ENCODE measurements around the gene KCTD11.
"Not testable (repeated sequence)": the region's sequence is repeated elsewhere in the genome, so short reads cannot be mapped to it uniquely, and the experiment has no call there.

The KCTD11 gene

DNA sequence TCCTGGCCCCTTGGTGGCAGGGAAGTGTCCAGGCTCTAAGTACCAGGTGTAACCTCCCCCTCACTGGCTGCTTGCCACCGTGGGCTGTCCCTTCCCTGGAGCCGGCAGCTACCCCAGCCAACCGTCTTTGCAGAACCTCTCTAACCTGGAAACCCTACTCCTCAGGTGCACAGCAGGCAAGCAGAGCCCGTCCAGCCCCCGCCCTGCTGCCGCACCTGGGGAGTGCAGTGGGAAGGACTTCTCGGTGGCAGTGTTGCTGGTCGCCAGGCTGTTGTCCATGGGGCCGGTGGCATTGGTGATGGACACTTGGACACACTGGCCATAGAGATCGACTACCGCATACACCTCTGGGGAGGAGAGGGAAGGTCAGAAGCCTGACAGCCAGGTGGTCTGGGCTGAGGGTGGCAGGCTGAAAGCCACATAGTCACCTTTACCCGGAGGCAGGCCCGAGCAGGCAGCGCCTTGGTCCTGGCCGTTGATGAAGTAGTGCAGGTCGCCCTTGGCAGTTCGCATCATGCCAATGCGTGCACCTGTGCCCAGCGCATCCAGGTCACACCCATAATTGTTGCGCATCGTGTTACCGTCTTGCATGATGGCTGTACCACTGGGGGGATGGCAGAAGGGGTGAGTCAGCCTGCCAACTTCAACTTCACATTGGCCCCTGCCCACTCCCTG is 29.3 kb upstream of the KCTD11 start:
- no peak for DNase-seq (ENCODE audit: low read depth)

DNA sequence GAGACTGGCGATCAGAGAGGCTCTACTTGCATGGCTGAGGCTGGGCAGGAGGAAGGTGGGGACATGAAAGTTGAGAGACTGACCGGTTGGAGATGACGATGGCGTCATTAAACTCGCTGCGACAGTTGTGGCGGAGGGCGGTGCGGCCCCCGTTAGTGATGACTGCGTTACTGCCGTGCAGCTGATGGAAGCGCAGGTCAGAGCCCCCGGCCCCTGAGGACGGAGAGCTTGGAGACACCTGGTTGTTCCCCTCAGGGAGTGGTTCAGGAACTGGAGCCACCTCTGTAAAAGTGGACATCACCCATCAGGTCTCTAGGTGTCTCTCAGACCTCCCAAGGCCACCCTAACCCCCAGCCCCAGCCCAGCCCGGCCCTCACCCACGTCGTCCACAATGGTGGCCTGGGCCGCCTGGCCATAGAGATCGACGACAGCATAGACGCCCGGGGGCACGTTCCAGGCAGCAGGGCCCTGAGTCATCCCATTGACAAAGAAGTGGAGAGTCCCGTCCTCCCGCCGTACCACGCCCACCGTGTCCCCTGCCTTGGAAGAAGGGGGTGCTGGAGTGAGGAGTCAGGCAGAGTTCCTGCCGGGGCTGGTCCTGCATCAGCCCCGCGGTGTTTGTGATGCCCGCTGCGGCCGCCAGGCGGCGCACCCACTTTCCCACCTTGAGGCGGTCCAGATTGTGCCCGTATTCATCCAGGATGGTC is 28.1 kb upstream of the KCTD11 start:
- peak; percentile 31 for DNase-seq (ENCODE audit: low read depth)

DNA sequence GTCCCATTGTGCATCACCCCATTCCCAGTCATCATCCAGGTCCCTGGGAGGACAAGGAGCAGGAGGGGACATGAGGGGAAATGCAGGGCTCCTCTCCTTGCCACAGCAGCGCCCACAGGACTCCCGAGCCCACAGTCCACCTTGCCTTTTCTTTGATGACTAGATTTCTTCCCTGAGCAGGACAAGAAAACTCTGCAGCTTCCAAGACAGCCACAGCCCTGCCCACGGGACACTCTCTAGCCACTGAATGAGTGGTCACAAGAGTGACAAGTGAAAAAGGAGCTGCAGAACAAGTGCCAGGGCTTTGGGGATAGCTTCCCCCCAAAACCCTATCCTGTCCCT is 27.6 kb upstream of the KCTD11 start:
- no peak for DNase-seq (ENCODE audit: low read depth)

DNA sequence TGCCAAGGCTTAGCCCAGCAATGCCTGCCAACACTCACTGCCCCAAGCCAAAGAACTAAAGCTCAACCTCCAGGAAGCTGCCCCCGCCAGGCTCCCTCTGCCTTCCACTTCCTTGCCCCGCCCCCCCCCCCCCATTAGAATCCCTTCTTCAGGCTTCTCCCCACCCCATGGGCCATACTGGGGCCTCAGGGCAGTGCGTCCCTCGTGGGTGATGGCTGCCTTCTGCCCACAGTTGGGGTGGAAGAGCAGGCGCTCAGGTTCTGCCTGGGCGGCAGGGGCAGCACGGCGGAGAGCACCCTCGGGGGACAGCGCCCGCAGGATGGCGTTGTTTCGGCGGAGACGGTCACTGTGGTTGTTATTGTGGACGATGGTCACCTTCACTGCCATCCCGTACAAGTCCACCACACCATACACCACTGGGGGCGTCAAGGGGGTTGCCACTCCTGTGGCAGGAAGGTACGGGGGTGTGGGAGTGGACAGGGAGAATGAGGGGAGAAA is 26.9 kb upstream of the KCTD11 start:
- no peak for DNase-seq (ENCODE audit: low read depth)

DNA sequence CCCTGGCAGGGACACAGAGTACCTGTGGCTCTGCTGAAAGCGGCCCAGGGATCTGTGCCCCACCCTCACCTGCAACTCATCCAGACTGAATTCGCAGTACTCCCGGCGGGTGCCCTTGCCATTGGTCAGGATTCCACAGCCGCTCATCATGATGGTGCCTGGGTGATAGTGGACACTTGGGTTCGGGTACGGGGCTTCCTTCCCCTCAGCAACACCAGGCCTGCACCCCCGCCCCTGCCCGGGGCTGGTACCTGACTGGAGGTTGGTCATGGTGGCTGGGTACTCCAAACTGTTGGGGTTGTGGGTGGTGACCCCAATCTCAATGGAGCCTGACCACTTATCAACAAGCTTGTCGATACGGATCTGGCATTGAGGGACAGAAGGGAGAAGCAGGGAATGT is 25.8 kb upstream of the KCTD11 start:
- DNase-seq (ENCODE audit: low read depth), result no peak

DNA sequence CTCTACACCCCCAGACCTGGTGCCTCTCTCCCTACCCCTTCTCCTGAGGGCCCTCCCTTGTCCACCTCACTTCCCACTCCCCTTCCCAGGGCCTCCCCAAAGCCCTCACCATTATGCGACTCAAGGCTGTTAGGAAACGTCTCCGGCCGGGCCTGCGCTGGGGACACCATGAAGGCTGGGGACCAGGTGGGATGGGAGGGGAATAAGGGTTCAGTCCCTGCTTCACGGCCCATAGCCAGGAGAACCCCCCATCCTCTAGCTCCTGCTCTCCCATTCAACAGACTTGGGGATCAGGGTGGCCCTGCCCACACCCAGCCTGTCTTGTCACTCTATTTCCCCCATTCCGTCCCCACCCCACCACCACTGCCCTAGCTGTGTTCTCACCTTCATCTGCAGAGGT is 24.9 kb upstream of the KCTD11 start:
- DNase-seq (ENCODE audit: low read depth), result no peak

DNA sequence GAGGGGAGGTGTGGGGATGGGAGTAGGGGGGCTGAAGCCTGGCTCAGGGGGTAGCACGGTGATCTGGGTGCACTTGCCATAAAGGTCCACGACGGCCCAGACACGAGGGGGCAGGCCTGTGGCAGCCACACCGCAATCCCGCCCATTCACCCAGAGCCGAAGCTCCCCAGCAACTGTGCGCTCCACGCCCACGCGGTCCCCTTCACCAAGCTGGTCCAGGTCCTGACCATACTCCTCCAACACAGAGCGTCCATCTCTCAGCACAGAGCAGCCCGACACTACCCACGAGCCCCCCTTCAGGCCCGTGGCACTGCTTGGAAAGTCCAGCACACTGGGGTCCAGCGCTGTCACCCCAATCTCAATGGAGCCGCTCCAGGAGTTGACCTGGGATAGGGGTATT is 24.5 kb upstream of the KCTD11 start:
- no peak for DNase-seq (ENCODE audit: low read depth)

DNA sequence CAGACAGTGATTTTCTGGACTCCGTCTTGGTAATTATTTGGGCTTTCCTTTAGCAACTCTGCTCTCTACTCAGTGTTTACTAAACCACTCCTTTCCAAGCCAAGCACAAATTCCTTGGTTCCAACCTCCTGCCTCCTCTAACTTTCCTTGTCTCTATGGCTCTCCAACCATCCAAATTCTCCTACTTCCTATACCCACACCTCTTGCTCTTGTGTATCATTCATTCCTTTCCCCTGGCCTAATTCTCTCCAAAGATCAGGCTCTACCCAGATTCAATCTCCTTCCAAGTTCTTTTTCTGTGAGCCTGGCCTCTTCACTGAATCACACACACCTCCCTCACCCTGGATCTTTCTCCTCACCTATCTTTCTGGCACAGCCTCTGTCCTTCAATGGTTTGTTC is 24.0 kb upstream of the KCTD11 start:
- no peak for DNase-seq (ENCODE audit: low read depth)

DNA sequence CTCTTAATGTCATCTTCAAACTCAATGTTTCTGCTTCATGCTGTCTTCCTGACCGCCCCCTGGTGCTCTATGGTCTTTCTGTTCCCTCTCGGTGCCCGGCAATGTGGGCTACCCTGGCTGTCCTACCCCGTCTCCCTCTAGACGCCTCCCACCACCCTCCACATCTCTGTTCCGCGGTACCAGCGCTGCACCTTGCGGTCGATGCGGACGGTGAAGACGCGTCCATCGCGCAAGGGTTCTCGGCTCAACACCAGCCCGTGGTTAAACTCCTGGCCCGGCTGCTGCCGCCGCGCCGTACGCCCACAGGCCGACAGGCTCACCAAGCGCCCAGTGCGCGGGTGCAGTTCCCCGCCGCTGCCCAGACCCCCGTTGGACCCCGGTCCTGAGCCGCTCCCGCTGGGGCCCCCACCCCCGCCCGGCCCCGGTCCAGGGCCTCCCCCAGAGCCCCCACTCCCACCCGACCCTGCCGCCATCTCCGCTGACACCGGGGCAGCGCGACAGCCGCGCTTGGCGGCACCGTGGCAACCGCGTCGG is 23.1 kb upstream of the KCTD11 start, which contains the start of gene NEURL4:
NEURL4 (minus strand) TSS at position 496 of the 534 bp plus-strand sequence; CDS start at position 473, 23 bp downstream.
- no peak for DNase-seq (ENCODE audit: low read depth)

DNA sequence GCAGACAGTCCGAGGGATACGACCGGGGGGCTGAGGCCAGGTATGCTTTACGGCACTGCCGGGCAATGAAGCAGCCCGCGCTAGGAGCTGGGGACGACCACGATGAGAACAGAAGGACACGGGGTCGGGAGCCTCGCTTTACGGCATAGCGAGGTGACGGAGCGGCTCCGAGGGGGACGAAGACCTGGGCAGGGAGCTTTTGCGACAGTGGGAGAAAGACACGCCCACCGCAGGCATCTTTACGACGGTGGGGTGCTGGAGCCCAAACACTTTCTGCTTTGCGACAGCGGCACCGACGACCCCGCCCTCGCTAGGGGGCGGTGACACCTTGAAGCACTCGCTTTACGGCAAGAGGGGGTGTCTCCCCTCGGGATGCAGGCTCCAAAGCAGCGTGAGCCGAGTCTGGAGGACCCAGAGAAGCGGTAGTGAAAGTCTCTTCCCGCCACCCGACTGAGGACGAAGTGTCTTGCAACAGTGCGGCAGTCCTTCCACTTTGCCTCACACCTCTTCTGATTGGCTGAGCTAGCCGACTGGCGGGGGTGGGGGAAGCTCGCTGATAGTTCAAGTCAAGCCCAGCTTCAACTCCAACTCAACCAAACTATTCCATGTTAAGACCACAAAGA is 22.5 kb upstream of the KCTD11 start:
- DNase-seq (ENCODE audit: low read depth), result peak; percentile 92

DNA sequence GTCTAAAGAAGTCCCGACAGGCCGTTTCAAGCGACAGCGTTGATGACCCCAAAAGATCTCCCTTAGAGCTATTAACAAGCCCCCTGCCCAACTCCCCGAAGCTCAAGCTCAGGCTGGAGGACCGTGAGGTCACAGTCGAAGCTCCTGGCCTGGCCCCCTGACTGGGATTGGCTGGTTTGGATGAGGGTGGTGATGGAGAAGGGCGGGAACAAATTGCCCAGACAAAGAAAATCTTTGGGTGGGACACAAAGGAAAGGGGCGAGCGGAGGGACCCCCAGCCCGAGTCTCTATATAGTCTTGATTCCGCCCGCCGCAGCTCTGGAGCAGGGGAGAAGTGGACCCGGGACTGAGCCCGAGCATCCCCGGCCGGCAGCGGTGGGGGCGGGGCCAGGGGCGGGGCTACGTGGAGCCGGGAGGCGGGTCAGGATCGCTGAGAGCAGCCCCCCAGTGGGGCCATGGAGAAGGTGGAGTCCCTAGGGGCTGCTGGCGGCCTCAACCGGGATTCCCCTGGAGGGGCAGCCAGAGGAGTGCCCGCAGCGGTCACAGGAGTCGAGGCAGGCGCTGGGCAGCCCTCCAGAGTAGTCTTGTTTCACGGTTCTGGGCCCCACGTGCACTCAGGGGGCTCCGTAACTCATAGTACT is 21.8 kb upstream of the KCTD11 start:
- peak; percentile 67 for DNase-seq (ENCODE audit: low read depth)

DNA sequence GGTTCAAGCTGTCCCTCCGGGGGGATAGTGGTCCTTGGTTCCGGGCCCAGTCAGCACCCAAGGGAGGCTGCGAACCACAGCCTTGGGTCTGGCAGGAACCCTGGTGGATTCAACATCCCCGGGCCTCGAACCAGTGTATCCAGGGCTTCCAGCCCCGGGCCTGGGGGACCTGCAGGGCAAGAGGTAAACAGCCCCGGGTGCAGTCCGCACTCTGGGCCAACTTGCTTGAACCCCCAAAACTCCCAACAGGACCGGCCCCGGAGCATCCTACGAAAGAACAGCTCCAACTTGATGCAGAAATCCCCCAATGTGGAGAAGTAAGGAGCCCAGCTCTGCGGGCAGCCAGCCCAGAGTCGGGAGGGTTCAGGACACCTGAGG is 21.3 kb upstream of the KCTD11 start:
- no peak for DNase-seq (ENCODE audit: low read depth)

DNA sequence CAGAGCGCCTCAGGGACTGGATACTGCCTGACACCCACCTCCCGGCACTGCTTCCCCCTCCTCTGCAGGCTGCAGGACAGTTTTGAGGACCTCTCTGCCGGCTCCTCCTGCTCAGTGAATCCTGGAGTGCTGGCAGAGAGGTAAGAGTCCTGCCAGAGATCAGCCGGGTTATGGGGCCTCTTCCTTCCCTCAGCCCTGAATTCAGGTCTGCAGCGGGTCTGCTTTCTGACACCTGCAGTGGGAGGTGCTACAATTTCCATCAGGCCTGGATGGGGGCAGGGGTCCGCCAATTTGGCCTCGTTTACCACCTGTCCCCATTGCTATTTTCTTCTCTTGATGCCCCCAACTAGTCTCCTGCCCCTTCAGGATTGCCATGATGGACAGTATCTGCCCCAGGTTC is 19.9 kb upstream of the KCTD11 start:
- no peak for DNase-seq (ENCODE audit: low read depth)

DNA sequence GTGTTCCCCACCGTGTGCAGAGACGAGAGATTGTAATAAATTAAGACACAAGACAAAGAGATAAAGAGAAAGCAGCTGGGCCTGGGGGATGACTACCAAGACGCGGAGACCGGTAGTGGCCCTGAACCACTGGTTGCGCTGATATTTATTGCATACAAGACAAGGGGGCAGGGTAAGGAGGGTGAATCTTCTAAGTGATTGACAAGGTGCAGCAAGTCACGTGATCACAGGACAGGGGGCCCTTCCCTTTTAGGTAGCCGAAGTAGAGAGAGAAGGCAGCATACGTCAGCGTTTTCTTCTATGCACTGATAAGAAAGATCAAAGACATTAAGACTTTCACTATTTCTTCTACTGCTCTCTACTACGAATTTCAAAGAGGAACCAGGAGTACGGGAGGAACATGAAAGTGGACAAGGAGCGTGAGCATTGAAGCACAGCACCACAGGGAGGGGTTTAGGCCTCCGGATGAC is 19.3 kb upstream of the KCTD11 start:
- DNase-seq (ENCODE audit: low read depth), result not testable (repeated sequence)

DNA sequence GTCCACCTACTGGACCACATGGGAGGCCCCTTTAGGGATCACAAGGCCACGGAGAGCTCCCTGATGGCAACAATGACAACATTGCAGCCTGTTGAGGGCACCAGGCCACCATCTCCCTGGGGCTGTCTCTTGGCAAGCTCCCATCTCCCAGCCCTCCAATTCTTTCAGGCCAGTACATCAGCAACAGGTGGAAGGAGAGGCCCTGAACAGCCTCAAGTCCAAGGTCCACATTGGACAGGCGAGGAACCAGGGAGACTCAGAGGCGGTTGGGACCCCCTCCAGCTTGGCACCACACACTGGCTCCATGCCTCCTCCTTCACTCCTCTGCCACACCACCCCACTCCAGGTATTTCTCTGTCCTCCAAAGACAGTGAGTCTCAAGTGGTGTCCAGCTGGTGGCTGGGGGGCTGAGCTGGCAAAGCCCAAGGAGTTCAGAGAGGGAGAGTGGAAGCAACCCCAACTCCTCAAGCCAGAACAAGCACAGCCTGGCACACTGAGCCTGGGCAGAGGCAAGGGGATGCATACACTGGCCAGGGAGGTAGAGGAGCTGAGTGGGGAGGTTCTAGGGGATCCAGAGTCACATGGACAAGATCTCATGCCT is 16.9 kb upstream of the KCTD11 start:
- no peak for DNase-seq (ENCODE audit: low read depth)

DNA sequence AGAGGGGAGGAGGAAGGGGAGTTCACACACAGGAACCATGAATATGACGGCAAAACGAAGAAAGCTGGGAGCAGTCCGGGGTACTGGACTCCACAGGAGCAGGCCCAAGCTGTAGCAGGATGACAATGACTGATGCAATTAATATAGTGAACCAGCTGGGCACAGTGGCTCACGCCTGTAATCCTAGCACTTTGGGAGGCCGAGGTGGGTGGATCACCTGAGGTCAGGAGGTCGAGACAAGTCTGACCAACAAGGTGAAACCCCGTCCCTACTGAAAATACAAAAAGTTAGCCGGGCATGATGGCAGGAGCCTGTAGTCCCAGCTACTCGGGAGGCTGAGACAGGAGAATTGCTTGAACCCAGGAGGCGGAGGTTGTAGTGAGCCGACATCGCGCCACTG is 16.2 kb upstream of the KCTD11 start:
- DNase-seq (ENCODE audit: low read depth), result not testable (repeated sequence)

DNA sequence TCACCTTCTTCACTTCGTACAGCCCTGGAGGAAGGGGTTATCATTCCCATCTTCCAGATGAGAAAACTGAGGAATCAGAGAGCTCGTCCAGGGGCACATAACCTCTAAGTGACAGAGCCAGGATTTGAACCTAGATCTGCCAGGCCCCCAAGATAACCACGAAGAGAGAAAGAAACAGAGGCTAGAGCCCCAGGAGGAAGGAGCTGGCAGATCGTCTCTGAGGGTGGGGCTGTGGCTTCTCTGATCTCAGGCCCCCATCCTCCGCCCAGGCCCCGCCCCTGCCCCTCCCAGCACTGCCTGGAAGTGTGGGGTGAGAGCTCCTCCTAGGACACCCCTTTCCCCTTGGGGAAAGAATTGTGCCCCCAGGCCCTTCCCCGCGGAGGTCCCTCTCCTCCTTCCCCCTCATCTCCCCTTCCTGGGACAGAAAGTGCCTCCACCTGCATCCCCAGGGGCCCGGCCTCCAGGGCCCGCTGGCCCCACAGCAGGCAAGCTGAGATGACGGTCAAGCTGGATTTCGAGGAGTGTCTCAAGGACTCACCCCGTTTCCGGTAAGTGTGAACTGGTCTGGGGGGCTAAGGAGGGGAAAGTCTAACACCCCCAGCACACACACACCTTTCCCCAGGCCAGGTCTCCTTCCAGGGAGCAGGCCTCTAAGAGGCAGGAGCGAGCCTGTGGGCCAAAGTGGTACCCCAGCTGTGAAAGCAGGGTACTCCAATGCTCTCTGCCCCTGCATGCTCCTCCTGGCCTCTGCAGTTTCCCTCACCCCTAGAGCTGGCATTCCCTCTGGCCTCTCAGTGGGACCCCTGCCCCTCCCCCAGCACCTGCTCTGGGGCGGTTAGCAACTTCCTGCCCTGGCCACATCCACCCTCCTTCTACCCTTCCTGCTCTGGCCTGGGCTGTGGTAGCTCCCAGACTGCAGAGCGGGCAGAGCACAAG is 15.5 kb upstream of the KCTD11 start, which contains the start of gene ACAP1:
ACAP1 (plus strand) TSS at position 290 of the 936 bp plus-strand sequence; CDS start at position 496, 206 bp downstream.
- peak; percentile 69 for DNase-seq (ENCODE audit: low read depth)

DNA sequence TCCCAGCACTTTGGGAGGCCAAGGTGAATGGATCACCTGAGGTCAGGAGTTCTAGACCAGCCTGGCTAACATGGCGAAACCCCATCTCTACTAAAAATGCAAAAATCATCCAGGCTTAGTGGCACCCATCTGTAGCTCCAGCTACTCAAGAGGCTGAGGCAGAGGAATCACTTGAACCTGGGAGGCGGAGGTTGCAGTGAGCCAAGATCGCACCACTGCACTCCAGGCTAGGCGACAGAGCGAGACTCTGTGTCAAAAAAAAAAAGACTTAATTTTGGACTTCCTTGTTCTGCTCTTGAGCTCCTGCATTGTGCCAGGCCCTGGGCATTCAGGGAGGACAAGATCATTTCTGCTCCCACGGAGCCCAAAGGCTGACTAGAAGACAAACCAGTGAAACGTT is 14.4 kb upstream of the KCTD11 start:
- DNase-seq (ENCODE audit: low read depth), result not testable (repeated sequence)

DNA sequence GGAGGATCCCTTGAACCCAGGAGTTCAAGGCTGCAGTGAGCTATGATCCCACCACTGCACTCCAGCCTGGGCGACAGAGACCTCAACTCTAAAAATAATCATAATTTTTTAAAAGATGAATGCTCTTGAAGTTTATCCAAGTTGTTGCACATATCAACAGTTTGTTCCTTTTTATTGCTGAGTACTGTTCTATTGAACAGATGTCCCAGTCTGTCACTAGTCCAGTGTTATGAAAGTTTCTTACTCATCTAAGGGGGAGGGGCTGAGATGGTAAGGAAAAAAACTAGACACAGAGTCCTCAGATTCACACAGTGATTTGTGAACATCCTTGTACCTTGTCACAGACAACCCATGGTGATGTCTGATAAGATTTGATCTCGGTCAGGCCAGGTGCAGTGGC is 11.8 kb upstream of the KCTD11 start:
- DNase-seq (ENCODE audit: low read depth), result no peak

DNA sequence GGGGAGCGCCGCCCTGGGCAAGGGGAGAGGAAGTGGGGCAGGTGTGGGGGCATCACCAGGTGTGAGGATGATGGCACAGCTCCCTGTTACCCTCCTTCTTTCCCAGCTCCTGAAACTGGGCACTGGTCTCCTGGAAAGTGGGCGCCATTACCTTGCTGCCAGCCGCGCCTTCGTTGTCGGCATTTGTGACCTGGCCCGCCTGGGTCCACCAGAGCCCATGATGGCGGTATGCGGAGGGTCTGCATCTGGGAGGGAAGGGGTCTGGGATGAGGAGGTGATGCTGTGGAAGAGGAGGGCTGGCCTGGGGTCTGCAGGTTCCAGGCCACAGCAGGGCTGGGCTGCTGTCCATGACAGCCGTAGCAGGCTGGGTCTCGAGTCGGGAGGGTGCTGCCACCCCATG is 10.1 kb upstream of the KCTD11 start:
- DNase-seq (ENCODE audit: low read depth), result no peak

DNA sequence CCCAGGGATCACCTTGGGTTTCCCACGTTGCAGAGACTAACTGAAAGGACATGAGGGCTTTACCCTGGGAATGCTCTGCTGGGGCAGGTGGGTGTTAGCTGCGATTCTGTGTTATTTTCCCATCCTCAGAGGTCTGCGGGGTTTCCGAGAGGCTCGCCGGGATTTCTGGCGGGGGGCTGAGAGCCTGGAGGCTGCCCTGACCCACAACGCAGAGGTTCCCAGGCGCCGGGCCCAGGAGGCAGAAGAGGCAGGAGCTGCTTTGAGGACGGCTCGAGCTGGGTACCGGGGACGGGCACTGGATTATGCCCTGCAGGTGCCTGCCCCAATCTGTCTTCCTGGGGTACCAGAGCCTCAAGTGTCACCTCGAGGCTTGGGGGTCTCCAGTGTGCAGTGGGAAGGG is 8.7 kb upstream of the KCTD11 start:
- no peak for DNase-seq (ENCODE audit: low read depth)
